A673 (cell line): Measurements from ENCODE around the gene TCF12. TPM values are rescaled to one million over a fixed set of nuclear protein-coding genes. Genes with fewer than 3 reads are reported as not detected.

Experiments used
- BruUV-seq: library from RNA; stranded (reverse); fragments of 400-500 nt; replicated peaks from 2 replicates; lab custom pipeline; 2021; lab: Mats Ljungman, UMichigan
- CTCF ChIA-PET: fragments of 300-600 bp; sonication (Branson Sonifier 250); formaldehyde crosslinking; loops from one replicate; lab custom pipeline; 2022; ENCODE audit warnings: antibody characterized with exemption; lab: Charles Lee
- POLR2A ChIA-PET: fragments of 300-600 bp; sonication (Branson Sonifier 250); formaldehyde crosslinking; loops from one replicate; lab custom pipeline; 2022; ENCODE audit warnings: antibody characterized with exemption; ENCODE audit not compliant: low non-redundant PET; lab: Charles Lee
- DNase-seq: peaks from one replicate; pipeline ENCODE4 v3.0.0-alpha.2; 2015; ENCODE audit warnings: low spot score
- H3K27ac ChIP-seq: fragments of 200-600 bp; sonication (generic); 2 replicates; pipeline ENCODE4 v1.5.1; 2016; ENCODE audit warnings: mixed run types, low read depth, mild to moderate bottlenecking, mixed read lengths, antibody characterized with exemption, low read length; ENCODE audit not compliant: poor library complexity, severe bottlenecking
- H3K27me3 ChIP-seq: fragments of 200-600 bp; sonication (generic); replicated peaks from 2 replicates; pipeline ENCODE4 v1.6.1; 2017; ENCODE audit warnings: mixed run types, low read depth, mild to moderate bottlenecking, mixed read lengths, antibody characterized with exemption, low read length; ENCODE audit not compliant: insufficient read depth, poor library complexity
- H3K36me3 ChIP-seq: fragments of 200-600 bp; sonication (generic); 2 replicates; pipeline ENCODE4 v1.6.1; 2016; ENCODE audit warnings: mixed run types, mild to moderate bottlenecking, mixed read lengths, antibody characterized with exemption, low read length; ENCODE audit not compliant: insufficient read depth, poor library complexity, severe bottlenecking
- H3K4me1 ChIP-seq: fragments of 200-600 bp; sonication (generic); 2 replicates; pipeline ENCODE4 v1.6.1; 2017; ENCODE audit warnings: mixed run types, mild to moderate bottlenecking, mixed read lengths, antibody characterized with exemption, low read length; ENCODE audit not compliant: insufficient read depth, poor library complexity, severe bottlenecking
- H3K4me3 ChIP-seq: fragments of 200-600 bp; sonication (generic); 2 replicates; pipeline ENCODE4 v1.5.1; 2016; ENCODE audit warnings: low read depth, mixed run types, mild to moderate bottlenecking, mixed read lengths, low read length; ENCODE audit not compliant: poor library complexity, severe bottlenecking
- H3K9me3 ChIP-seq: fragments of 200-600 bp; sonication (generic); 2 replicates; pipeline ENCODE4 v1.6.1; 2016; ENCODE audit warnings: mixed run types, low read depth, mild to moderate bottlenecking, mixed read lengths, antibody characterized with exemption, low read length; ENCODE audit not compliant: poor library complexity, severe bottlenecking
- CTCF ChIP-seq: fragments of 300-800, 200-600 bp; sonication (generic); conservative IDR thresholded peaks from 2 replicates; pipeline ENCODE4 v1.5.1; 2017; ENCODE audit warnings: low read depth, mild to moderate bottlenecking, antibody characterized with exemption, low read length, moderate library complexity, mixed read lengths
- EZH2 ChIP-seq: fragments of 200-600 bp; sonication (generic); IDR thresholded peaks from 2 replicates; pipeline ENCODE4 v1.6.1; 2017; ENCODE audit warnings: borderline replicate concordance, low read depth, mild to moderate bottlenecking, mixed read lengths, antibody characterized with exemption, low read length; ENCODE audit not compliant: poor library complexity, severe bottlenecking
- intact Hi-C: fragments of 100-400 bp; cut with micrococcal nuclease; formaldehyde crosslinking; loops from one replicate; pipeline ENCODE4 v1.10.0; 2022; ENCODE audit not compliant: unreplicated experiment
- total RNA-seq: library from RNA; stranded (reverse); gene quantifications from 2 replicates; pipeline ENCODE4 v1.2.3, GENCODE V29; 2021

The TCF12 gene
- total RNA-seq, 1 experiment from 2014 or later = 351 TPM

GRCh38 chr15:56957812-56958406 lies 39.5 kb downstream of the TCF12 start:
- Histone ChIP-seq H3K9me3 (peaks cover 28% of the 10 kb centered on the region), H3K27ac (no peak overlapping the region), H3K4me3 (no peak overlapping the region), H3K27me3 (no peaks in the 10 kb centered on the region), H3K36me3 (peaks cover 14% of the 10 kb centered on the region), H3K4me1 (peaks cover 17% of the 10 kb centered on the region)
- BruUV-seq = no TSS peak
- CTCF ChIA-PET = no interaction called here
- TF ChIP-seq CTCF (no peak), EZH2 (no peak)
- intact Hi-C loops = no loop called here
- no peak for DNase-seq
- POLR2A ChIA-PET = no interaction called here

DNA sequence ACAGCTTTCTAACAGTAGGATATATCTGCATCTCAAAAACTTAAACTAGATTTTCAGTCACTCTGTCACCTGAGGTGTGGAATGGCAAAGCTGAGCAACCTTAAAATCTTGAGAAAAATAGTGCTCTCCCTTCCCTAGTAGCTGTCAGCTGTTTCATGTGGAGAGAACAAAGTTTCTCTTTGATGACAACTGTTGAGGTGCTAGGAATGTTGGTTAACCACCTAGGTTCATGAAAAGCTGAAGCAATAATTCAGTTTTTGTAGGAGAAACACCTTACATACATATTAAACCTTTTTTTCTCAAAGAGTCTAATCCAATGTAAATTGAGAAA lies 40.8 kb downstream of the TCF12 start:
- DNase-seq = no peak
- Histone ChIP-seq H3K9me3 (peaks cover 17% of the 10 kb centered on the region), H3K36me3 (peaks cover 8% of the 10 kb centered on the region), H3K4me1 (peaks cover 31% of the 10 kb centered on the region), H3K4me3 (no peak overlapping the region), H3K27me3 (no peaks in the 10 kb centered on the region), H3K27ac (no peak overlapping the region)
- no TSS peak for BruUV-seq
- intact Hi-C loops = no loop called here
- ChIA-PET POLR2A (no interaction called here), CTCF (no interaction called here)
- no peak for TF ChIP-seq EZH2
- TF ChIP-seq CTCF = no peak

DNA sequence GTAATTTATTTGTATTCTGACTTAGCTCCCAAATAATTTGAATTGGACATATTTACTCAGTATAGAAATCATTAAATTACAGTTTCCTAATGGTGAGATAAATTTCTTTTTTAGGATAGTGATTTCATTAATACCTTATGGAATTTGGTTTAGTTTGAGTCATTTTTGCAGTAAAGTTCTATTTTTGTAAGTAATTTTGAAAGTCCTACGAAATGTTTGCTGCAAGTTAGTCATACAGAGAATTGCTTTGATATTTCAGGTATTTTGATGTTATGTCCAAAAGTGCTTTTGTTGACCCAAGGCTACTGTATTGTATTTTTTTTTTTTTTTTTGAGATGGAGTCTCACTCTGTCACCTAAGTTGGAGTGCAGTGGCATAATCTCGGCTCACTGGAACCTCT lies 41.7 kb downstream of the TCF12 start:
- H3K4me1 ChIP-seq = peaks cover 39% of the 10 kb centered on the region
- ChIA-PET POLR2A (no interaction called here), CTCF (no interaction called here)
- H3K4me3 ChIP-seq = no peak overlapping the region
- TF ChIP-seq CTCF (no peak), EZH2 (no peak)
- no peak for DNase-seq
- H3K27ac ChIP-seq = no peak overlapping the region
- no TSS peak for BruUV-seq
- no peaks in the 10 kb centered on the region for H3K27me3 ChIP-seq
- peaks cover 8% of the 10 kb centered on the region for H3K36me3 ChIP-seq
- H3K9me3 ChIP-seq = peaks cover 17% of the 10 kb centered on the region
- intact Hi-C loops = no loop called here
